ENCODE data around the gene CD209. TPM values are rescaled to one million over a fixed set of nuclear protein-coding genes. Genes with fewer than 3 reads are reported as not detected.

CD209 gene
- total and polyA plus RNA-seq, 4 experiments from 2014 or later, result 0.17 to 0.28 TPM; not detected in 2

- ChIA-PET POLR2A (ENCODE audit: partially characterized antibody) (no interaction called here), CTCF (ENCODE audit: partially characterized antibody) (no interaction called here)
- H3K9me3 Mint-ChIP-seq, result peaks cover 0 to 4% (median 0%) of the 10 kb centered on the region in 8 donors
- peaks cover 36% of the 10 kb centered on the region in 2 donors for H3K27me3 Mint-ChIP-seq
- H3K4me3 Mint-ChIP-seq, result peak overlapping the region in 1 of 8 donors; percentile 41
- Histone ChIP-seq H3K36me3 (ENCODE audit: insufficient read depth, low read length) (no peaks in the 10 kb centered on the region), H3K27me3 (ENCODE audit: insufficient read depth, low read length) (peaks cover 21% of the 10 kb centered on the region), H3K4me1 (ENCODE audit: insufficient read depth, low read length) (peaks cover 17% of the 10 kb centered on the region), H3K9me3 (ENCODE audit: control insufficient read depth in 1 of 2, low read length in 2 of 2) (no peaks in the 10 kb centered on the region), H3K4me3 (ENCODE audit: low read length in 2 of 2) (no peak overlapping the region), H3K27ac (ENCODE audit: low read depth, low read length) (no peak overlapping the region)
- no peak for DNase-seq
- H3K4me1 Mint-ChIP-seq, result peaks cover 2 to 17% (median 12%) of the 10 kb centered on the region in 4 donors
- intact Hi-C loops (cut with micrococcal nuclease), result no loop called here
- H3K27ac Mint-ChIP-seq, result no peak overlapping the region
- no peaks in the 10 kb centered on the region for H3K36me3 Mint-ChIP-seq
Measured at GRCh38 chr19:7731615-7732014, 15.7 kb downstream of the CD209 start.

DNA sequence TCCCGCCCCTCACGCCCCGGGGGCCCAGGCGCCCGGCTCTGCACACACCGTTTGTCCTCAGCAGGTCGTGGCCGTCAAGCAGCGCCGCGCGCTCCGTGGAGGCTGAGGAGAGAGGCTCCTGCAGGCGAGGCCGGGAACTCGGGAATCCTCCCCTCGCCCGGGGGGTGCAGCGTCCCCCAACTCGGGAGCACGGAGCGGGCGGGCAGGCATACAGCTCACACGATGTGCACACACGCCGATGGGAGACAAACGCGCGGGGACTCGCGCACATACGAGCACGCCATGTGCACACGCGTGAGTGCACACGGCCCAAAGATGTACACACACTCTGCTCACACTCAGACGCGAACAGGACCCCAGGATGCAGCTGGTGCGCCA lies 16.1 kb downstream of the CD209 start:
- no peaks in the 10 kb centered on the region for H3K36me3 ChIP-seq (ENCODE audit: insufficient read depth, low read length)
- H3K4me3 ChIP-seq (ENCODE audit: low read length in 2 of 2), result no peak overlapping the region
- no peak overlapping the region for H3K27ac ChIP-seq (ENCODE audit: low read depth, low read length)
- CTCF ChIA-PET (ENCODE audit: partially characterized antibody), result no interaction called here
- H3K27me3 ChIP-seq (ENCODE audit: insufficient read depth, low read length), result peaks cover 21% of the 10 kb centered on the region
- H3K4me1 ChIP-seq (ENCODE audit: insufficient read depth, low read length), result peaks cover 17% of the 10 kb centered on the region
- H3K9me3 ChIP-seq (ENCODE audit: control insufficient read depth in 1 of 2, low read length in 2 of 2), result no peaks in the 10 kb centered on the region
- Mint-ChIP-seq H3K27me3 (peaks cover 35 to 36% of the 10 kb centered on the region in 2 donors), H3K4me1 (peaks cover 2 to 17% (median 12%) of the 10 kb centered on the region in 4 donors), H3K4me3 (peak overlapping the region in 1 of 8 donors; percentile 41), H3K27ac (no peak overlapping the region), H3K9me3 (peaks cover 0 to 4% (median 0%) of the 10 kb centered on the region in 8 donors), H3K36me3 (no peaks in the 10 kb centered on the region)
- intact Hi-C loops (cut with micrococcal nuclease), result no loop called here
- no peak for DNase-seq
- POLR2A ChIA-PET (ENCODE audit: partially characterized antibody), result no interaction called here

- no peaks in the 10 kb centered on the region for H3K36me3 Mint-ChIP-seq
- intact Hi-C loops (cut with micrococcal nuclease), result no loop called here
- H3K36me3 ChIP-seq (ENCODE audit: insufficient read depth, low read length), result no peaks in the 10 kb centered on the region
- H3K9me3 Mint-ChIP-seq, result peaks cover 0 to 4% (median 0%) of the 10 kb centered on the region in 8 donors
- H3K27ac ChIP-seq (ENCODE audit: low read depth, low read length), result no peak overlapping the region
- peak overlapping the region in 1 of 7 donors; percentile 77 for H3K27ac Mint-ChIP-seq
- no peaks in the 10 kb centered on the region for H3K9me3 ChIP-seq (ENCODE audit: control insufficient read depth in 1 of 2, low read length in 2 of 2)
- peaks cover 21% of the 10 kb centered on the region for H3K27me3 ChIP-seq (ENCODE audit: insufficient read depth, low read length)
- CTCF ChIA-PET (ENCODE audit: partially characterized antibody), result no interaction called here
- peaks cover 2 to 17% (median 12%) of the 10 kb centered on the region in 4 donors for H3K4me1 Mint-ChIP-seq
- H3K4me1 ChIP-seq (ENCODE audit: insufficient read depth, low read length), result peaks cover 17% of the 10 kb centered on the region
- H3K4me3 Mint-ChIP-seq, result peak overlapping the region in 2 of 8 donors; percentile 21 to 75
- POLR2A ChIA-PET (ENCODE audit: partially characterized antibody), result no interaction called here
- peaks cover 34 to 36% of the 10 kb centered on the region in 2 donors for H3K27me3 Mint-ChIP-seq
- no peak for DNase-seq
- H3K4me3 ChIP-seq (ENCODE audit: low read length in 2 of 2), result no peak overlapping the region
Measured at GRCh38 chr19:7730286-7731217, 16.8 kb downstream of the CD209 start.

DNA sequence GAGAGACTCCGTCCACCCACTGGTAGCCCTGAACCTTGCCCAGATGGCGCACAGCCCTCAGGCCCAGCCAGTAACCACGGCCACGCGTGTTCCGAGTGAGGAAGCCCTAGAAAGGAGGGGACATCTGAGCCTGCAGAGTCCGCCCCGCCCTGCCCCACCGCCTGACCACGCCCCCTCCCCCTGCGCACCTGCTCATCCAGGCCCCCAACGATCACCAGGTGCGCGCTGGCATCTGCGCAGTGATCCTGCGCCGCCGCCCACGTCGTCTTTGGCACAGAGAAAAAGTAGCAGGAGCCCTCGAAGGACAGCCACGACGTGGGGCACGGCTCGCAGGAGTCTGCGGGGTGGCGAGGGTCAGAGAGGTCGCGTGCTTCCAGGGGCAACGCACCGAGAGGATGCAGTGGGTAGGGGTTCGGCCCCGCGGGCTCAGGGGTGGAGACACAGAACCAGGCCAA lies 17.5 kb downstream of the CD209 start:
- DNase-seq, result no peak
- no peak overlapping the region for H3K27ac Mint-ChIP-seq

GRCh38 chr19:7729211-7729610 lies 18.1 kb downstream of the CD209 start:
- Histone ChIP-seq H3K36me3 (ENCODE audit: insufficient read depth, low read length) (no peaks in the 10 kb centered on the region), H3K4me3 (ENCODE audit: low read length in 2 of 2) (no peak overlapping the region), H3K9me3 (ENCODE audit: control insufficient read depth in 1 of 2, low read length in 2 of 2) (no peaks in the 10 kb centered on the region), H3K4me1 (ENCODE audit: insufficient read depth, low read length) (peaks cover 17% of the 10 kb centered on the region), H3K27ac (ENCODE audit: low read depth, low read length) (no peak overlapping the region), H3K27me3 (ENCODE audit: insufficient read depth, low read length) (peaks cover 21% of the 10 kb centered on the region)
- Mint-ChIP-seq H3K4me1 (peaks cover 2 to 17% (median 12%) of the 10 kb centered on the region in 4 donors), H3K27me3 (peaks cover 33 to 34% of the 10 kb centered on the region in 2 donors), H3K27ac (no peak overlapping the region), H3K36me3 (no peaks in the 10 kb centered on the region), H3K9me3 (peaks cover 0 to 2% (median 0%) of the 10 kb centered on the region in 8 donors), H3K4me3 (peak overlapping the region in 2 of 8 donors; percentile 34 to 49)
- POLR2A ChIA-PET (ENCODE audit: partially characterized antibody), result interaction anchor here (1.0 kb wide), 1 partner anchor 100 kb away, joined by 3 read pairs; the partner anchor contains the start of genes PET100 and XAB2
- no peak for DNase-seq
- CTCF ChIA-PET (ENCODE audit: partially characterized antibody), result interaction anchor here (0.6 kb wide), 1 partner anchor 48 kb away, joined by 3 read pairs; the partner anchor contains the start of gene TRAPPC5
- intact Hi-C loops (cut with micrococcal nuclease), result no loop called here

More for the DNA sequence above, 17.5 kb downstream of the CD209 start:
- peaks cover 33 to 36% of the 10 kb centered on the region in 2 donors for H3K27me3 Mint-ChIP-seq
- H3K27ac ChIP-seq (ENCODE audit: low read depth, low read length), result no peak overlapping the region
- H3K9me3 ChIP-seq (ENCODE audit: control insufficient read depth in 1 of 2, low read length in 2 of 2), result no peaks in the 10 kb centered on the region
- peaks cover 0 to 2% (median 0%) of the 10 kb centered on the region in 8 donors for H3K9me3 Mint-ChIP-seq
- H3K36me3 ChIP-seq (ENCODE audit: insufficient read depth, low read length), result no peaks in the 10 kb centered on the region
- H3K4me1 ChIP-seq (ENCODE audit: insufficient read depth, low read length), result peaks cover 17% of the 10 kb centered on the region
- H3K27me3 ChIP-seq (ENCODE audit: insufficient read depth, low read length), result peaks cover 21% of the 10 kb centered on the region
- CTCF ChIA-PET (ENCODE audit: partially characterized antibody), result no interaction called here
- intact Hi-C loops (cut with micrococcal nuclease), result no loop called here
- POLR2A ChIA-PET (ENCODE audit: partially characterized antibody), result no interaction called here
- peaks cover 2 to 17% (median 12%) of the 10 kb centered on the region in 4 donors for H3K4me1 Mint-ChIP-seq
- H3K36me3 Mint-ChIP-seq, result no peaks in the 10 kb centered on the region
- H3K4me3 ChIP-seq (ENCODE audit: low read length in 2 of 2), result no peak overlapping the region
- peak overlapping the region in 5 of 8 donors; percentile 6 to 75 (median 35) for H3K4me3 Mint-ChIP-seq

DNA sequence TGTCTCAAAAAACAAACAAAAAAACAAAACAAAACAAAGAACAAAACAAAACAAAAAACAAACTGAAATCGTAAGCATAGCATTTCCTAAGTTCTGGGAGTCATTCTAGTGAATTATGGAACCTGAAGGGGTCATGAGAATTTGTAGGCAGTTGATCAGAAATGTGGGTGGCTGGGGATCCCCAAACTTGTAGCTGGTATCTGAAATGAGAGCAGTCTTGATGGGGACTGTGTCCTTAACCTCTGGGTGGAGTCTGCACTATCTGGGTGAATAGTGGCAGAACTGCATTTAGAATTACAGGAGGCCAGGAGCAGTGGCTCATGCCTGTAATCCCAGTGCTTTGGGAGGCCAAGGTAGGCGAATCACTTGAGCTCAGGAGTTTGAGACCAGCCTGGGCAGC lies 21.5 kb downstream of the CD209 start:
- Histone ChIP-seq H3K9me3 (ENCODE audit: control insufficient read depth in 1 of 2, low read length in 2 of 2) (no peaks in the 10 kb centered on the region), H3K27ac (ENCODE audit: low read depth, low read length) (no peak overlapping the region), H3K27me3 (ENCODE audit: insufficient read depth, low read length) (peaks cover 21% of the 10 kb centered on the region), H3K36me3 (ENCODE audit: insufficient read depth, low read length) (no peaks in the 10 kb centered on the region), H3K4me1 (ENCODE audit: insufficient read depth, low read length) (peaks cover 17% of the 10 kb centered on the region), H3K4me3 (ENCODE audit: low read length in 2 of 2) (no peak overlapping the region)
- CTCF ChIA-PET (ENCODE audit: partially characterized antibody), result interaction anchor here (1.2 kb wide), 1 partner anchor 45 kb away, joined by 3 read pairs; the partner anchor contains the start of gene TRAPPC5
- H3K4me1 Mint-ChIP-seq, result peaks cover 4 to 17% (median 12%) of the 10 kb centered on the region in 4 donors
- H3K36me3 Mint-ChIP-seq, result no peaks in the 10 kb centered on the region
- POLR2A ChIA-PET (ENCODE audit: partially characterized antibody), result no interaction called here
- H3K9me3 Mint-ChIP-seq, result peaks cover 0 to 2% (median 0%) of the 10 kb centered on the region in 8 donors
- peaks cover 28 to 32% of the 10 kb centered on the region in 2 donors for H3K27me3 Mint-ChIP-seq
- intact Hi-C loops (cut with micrococcal nuclease), result no loop called here
- no peak overlapping the region for H3K4me3 Mint-ChIP-seq
- H3K27ac Mint-ChIP-seq, result no peak overlapping the region
- DNase-seq, result no peak

DNA sequence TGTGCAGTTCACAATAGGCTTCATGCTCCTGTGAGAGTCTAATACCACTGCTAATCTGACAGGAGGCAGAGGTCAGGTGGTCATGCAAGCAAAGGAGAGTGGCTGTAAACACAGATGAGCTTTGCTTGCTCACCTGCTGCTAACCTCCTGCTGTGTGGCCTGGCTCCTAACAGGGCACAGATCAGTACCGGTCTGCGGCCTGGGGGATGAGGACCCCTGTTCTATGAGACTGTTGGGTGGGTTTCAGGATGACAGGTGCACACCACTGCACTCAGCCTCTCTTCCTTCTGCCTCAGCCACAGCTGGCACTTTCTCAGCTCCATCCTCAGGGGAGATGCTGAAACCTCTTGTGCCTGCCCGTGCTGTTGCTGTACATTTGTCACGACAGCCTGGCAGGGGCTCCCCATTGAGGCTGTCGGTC lies 25.1 kb downstream of the CD209 start:
- Mint-ChIP-seq H3K4me3 (no peak overlapping the region), H3K27me3 (peaks cover under 1 to 4% of the 10 kb centered on the region in 2 donors), H3K36me3 (no peaks in the 10 kb centered on the region), H3K27ac (no peak overlapping the region), H3K9me3 (peaks cover 0 to 7% (median 0%) of the 10 kb centered on the region in 8 donors), H3K4me1 (peaks cover 0 to 1% (median 0%) of the 10 kb centered on the region in 4 donors)
- Histone ChIP-seq H3K27me3 (ENCODE audit: insufficient read depth, low read length) (no peaks in the 10 kb centered on the region), H3K9me3 (ENCODE audit: control insufficient read depth in 1 of 2, low read length in 2 of 2) (no peaks in the 10 kb centered on the region), H3K4me3 (ENCODE audit: low read length in 2 of 2) (no peak overlapping the region), H3K36me3 (ENCODE audit: insufficient read depth, low read length) (no peaks in the 10 kb centered on the region), H3K4me1 (ENCODE audit: insufficient read depth, low read length) (peaks cover 5% of the 10 kb centered on the region), H3K27ac (ENCODE audit: low read depth, low read length) (no peak overlapping the region)
- no peak for DNase-seq
- intact Hi-C loops (cut with micrococcal nuclease), result no loop called here
- CTCF ChIA-PET (ENCODE audit: partially characterized antibody), result interaction anchor here (0.8 to 1.0 kb wide), 2 partner anchors 16 to 67 kb away, joined by 3 read pairs; no protein-coding TSS in a partner anchor
- POLR2A ChIA-PET (ENCODE audit: partially characterized antibody), result no interaction called here
